Vagina (tissue), 2 donors: ENCODE data around the gene AP3S1. TPM values are rescaled to one million over a fixed set of nuclear protein-coding genes. Genes with fewer than 3 reads are reported as not detected.
"Not testable (repeated sequence)": the region's sequence is repeated elsewhere in the genome, so short reads cannot be mapped to it uniquely, and the experiment has no call there.

ENCODE experiments used
- DNase-seq, 2 donors: peaks; one replicate each; pipeline ENCODE4 v3.0.0-alpha.2; 2017; ENCODE audit errors: extremely low spot score in 2 of 2
- H3K27ac ChIP-seq: fragments of 200-600 bp; sonication (generic); one replicate; pipeline ENCODE4 v1.5.1; 2019
- H3K27me3 ChIP-seq: fragments of 200-600 bp; sonication (generic); one replicate; pipeline ENCODE4 v1.5.1; 2019
- H3K36me3 ChIP-seq, 2 donors: fragments of 200-600 bp; sonication (generic); one replicate each; pipeline ENCODE4 v1.5.1; 2017 to 2019
- H3K4me1 ChIP-seq: fragments of 200-600 bp; sonication (generic); one replicate; pipeline ENCODE4 v1.5.1; 2019
- H3K4me3 ChIP-seq, 2 donors: fragments of 200-600 bp; sonication (generic); 1 replicate in 1 of 2; 2 replicates in 1 of 2; pipeline ENCODE4 v1.5.1; 2016 to 2019
- H3K9me3 ChIP-seq: fragments of 200-600 bp; sonication (generic); one replicate; pipeline ENCODE4 v1.5.1; 2019
- CTCF ChIP-seq, 3 experiments: fragments of 450-650 bp in 2 of 3; fragments of 200-600 bp in 1 of 3; sonication (generic) in 1 of 3; IDR thresholded peaks; one replicate each; pipeline ENCODE4 v1.5.1; 2017 to 2019; ENCODE audit warnings: antibody characterized with exemption in 3 of 3, mild to moderate bottlenecking in 2 of 3, moderate library complexity in 2 of 3
- POLR2A ChIP-seq, 2 donors: fragments of 450-650 bp; IDR thresholded peaks; one replicate each; pipeline ENCODE4 v1.6.1; 2017; ENCODE audit warnings: antibody characterized with exemption in 2 of 2, mild to moderate bottlenecking in 2 of 2, moderate library complexity in 2 of 2
- POLR2AphosphoS5 ChIP-seq, 2 donors: sonication (generic); formaldehyde crosslinking; IDR thresholded peaks; one replicate each; pipeline ENCODE4 v1.9.0; 2017; ENCODE audit warnings: antibody characterized with exemption in 2 of 2, mild to moderate bottlenecking in 2 of 2, low read depth in 1 of 2; ENCODE audit not compliant: insufficient read depth in 1 of 2
- intact Hi-C: fragments of 100-400 bp; cut with DNase I; formaldehyde crosslinking; loops from one replicate; pipeline ENCODE4 v1.15.1; 2023
- total RNA-seq: library from RNA; depleted of rRNA; stranded (reverse); fragments of >200 nt; gene quantifications from one replicate; pipeline ENCODE4 v1.2.3, GENCODE V29; 2016

Gene AP3S1
- total RNA-seq, 1 donor from 2014 or later, result 36.8 TPM

GRCh38 chr5:115907177-115907576 lies 65.4 kb downstream of the AP3S1 start:
- Histone ChIP-seq H3K9me3 (no peaks in the 10 kb centered on the region), H3K36me3 (no peaks in the 10 kb centered on the region), H3K4me1 (no peaks in the 10 kb centered on the region), H3K4me3 (no peak overlapping the region), H3K27me3 (no peaks in the 10 kb centered on the region), H3K27ac (no peak overlapping the region)
- no peak for TF ChIP-seq POLR2A (IDR thresholded peaks at IDR 0.05)
- TF ChIP-seq CTCF (IDR thresholded peaks at IDR 0.05), result no peak
- no peak for TF ChIP-seq POLR2AphosphoS5 (IDR thresholded peaks at IDR 0.05; ENCODE audit: insufficient read depth in 1 of 2, low read depth in 1 of 2)
- DNase-seq, result no peak
- intact Hi-C loops, result no loop called here

- H3K27me3 ChIP-seq, intact Hi-C loops, H3K36me3 ChIP-seq, DNase-seq, H3K9me3 ChIP-seq, H3K4me1 ChIP-seq, H3K27ac ChIP-seq, H3K4me3 ChIP-seq: not testable (repeated sequence)
These were observed 72.1 kb downstream of the AP3S1 start for GRCh38 chr5:115913623-115914400.

GRCh38 chr5:115920171-115920725 lies 78.5 kb downstream of the AP3S1 start:
- H3K9me3 ChIP-seq, result no peaks in the 10 kb centered on the region
- no peaks in the 10 kb centered on the region for H3K4me1 ChIP-seq
- H3K27me3 ChIP-seq, result no peaks in the 10 kb centered on the region
- intact Hi-C loops, result no loop called here
- DNase-seq, result no peak
- no peak overlapping the region for H3K4me3 ChIP-seq
- TF ChIP-seq POLR2A (IDR thresholded peaks at IDR 0.05) (no peak), CTCF (IDR thresholded peaks at IDR 0.05) (no peak), POLR2AphosphoS5 (IDR thresholded peaks at IDR 0.05; ENCODE audit: insufficient read depth in 1 of 2, low read depth in 1 of 2) (no peak)
- no peaks in the 10 kb centered on the region for H3K36me3 ChIP-seq
- no peak overlapping the region for H3K27ac ChIP-seq

GRCh38 chr5:115928578-115929407 lies 87.1 kb downstream of the AP3S1 start:
- H3K4me1 ChIP-seq, H3K4me3 ChIP-seq, DNase-seq, H3K27ac ChIP-seq, H3K27me3 ChIP-seq, intact Hi-C loops, H3K9me3 ChIP-seq, H3K36me3 ChIP-seq: not testable (repeated sequence)

GRCh38 chr5:115930171-115930570 lies 88.4 kb downstream of the AP3S1 start:
- H3K27me3 ChIP-seq, H3K4me3 ChIP-seq, H3K9me3 ChIP-seq, intact Hi-C loops, H3K27ac ChIP-seq, H3K4me1 ChIP-seq, H3K36me3 ChIP-seq, DNase-seq: not testable (repeated sequence)

GRCh38 chr5:115930630-115931337 lies 89.0 kb downstream of the AP3S1 start:
- intact Hi-C loops, result no loop called here
- H3K4me1 ChIP-seq, result no peaks in the 10 kb centered on the region
- DNase-seq, result no peak

More at GRCh38 chr5:115930630-115931337, 89.0 kb downstream of the AP3S1 start:
- Histone ChIP-seq H3K27me3 (no peaks in the 10 kb centered on the region), H3K27ac (no peak overlapping the region), H3K36me3 (no peaks in the 10 kb centered on the region), H3K9me3 (no peaks in the 10 kb centered on the region), H3K4me3 (no peak overlapping the region)
- TF ChIP-seq CTCF (IDR thresholded peaks at IDR 0.05) (no peak), POLR2A (IDR thresholded peaks at IDR 0.05) (no peak), POLR2AphosphoS5 (IDR thresholded peaks at IDR 0.05; ENCODE audit: insufficient read depth in 1 of 2, low read depth in 1 of 2) (no peak)
